Breast epithelium (tissue), 3 donors: ENCODE measurements around the gene BMP7.

Experiments
- CTCF ChIP-seq, 3 donors: fragments of 450-650 bp; IDR thresholded peaks; one replicate each; pipeline ENCODE4 v1.5.1; 2016 to 2017; ENCODE audit warnings: antibody characterized with exemption in 3 of 3, mild to moderate bottlenecking in 3 of 3, moderate library complexity in 3 of 3
- POLR2A ChIP-seq: fragments of 450-650 bp; IDR thresholded peaks from one replicate; pipeline ENCODE4 v1.6.1; 2016; ENCODE audit warnings: antibody characterized with exemption, mild to moderate bottlenecking, moderate library complexity
- POLR2AphosphoS5 ChIP-seq, 3 donors: sonication (generic); formaldehyde crosslinking; IDR thresholded peaks; one replicate each; pipeline ENCODE4 v1.6.1; 2017; ENCODE audit warnings: antibody characterized with exemption in 3 of 3

DNA sequence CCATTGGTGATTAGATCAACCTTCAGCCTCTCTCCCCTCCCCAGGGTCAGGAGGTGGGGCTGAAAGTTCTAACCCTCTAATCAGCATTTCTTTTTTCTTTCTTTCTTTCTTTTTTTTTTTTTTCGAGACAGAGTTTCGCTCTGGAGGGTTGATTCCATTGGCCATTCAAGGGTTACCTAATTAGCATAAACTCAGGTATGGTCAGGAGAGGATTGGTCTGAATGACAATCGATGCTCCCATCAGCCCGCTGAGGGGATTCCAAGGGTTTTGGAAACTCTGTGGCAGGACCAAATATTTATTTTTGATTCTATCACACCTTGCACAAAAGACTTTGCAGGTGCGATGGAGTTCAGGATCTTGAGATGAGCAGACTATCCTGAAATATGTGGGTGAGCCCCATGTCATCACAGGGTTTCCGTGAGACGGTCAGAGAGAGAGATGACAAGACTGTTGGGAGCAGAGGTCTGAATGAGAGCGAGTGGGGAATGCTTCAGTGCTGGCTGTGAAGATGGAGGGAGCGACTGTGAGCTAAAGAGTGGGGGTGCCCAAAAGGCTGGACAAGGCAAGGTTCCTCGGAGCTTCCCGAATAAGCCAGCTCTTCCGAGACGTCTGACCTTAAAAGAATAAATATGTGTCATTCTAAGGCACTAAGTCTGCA, 107.1 kb downstream of the BMP7 start:
- TF ChIP-seq CTCF (IDR thresholded peaks at IDR 0.05) (no peak), POLR2A (no peak), POLR2AphosphoS5 (IDR thresholded peaks at IDR 0.05) (no peak)
